ENCODE measurements around the gene EIF5A. TPM values are rescaled to one million over a fixed set of nuclear protein-coding genes. Genes with fewer than 3 reads are reported as not detected.

EIF5A gene
- total RNA-seq, 4 donors from 2014 or later, result 144 to 174 (median 153) TPM

DNA sequence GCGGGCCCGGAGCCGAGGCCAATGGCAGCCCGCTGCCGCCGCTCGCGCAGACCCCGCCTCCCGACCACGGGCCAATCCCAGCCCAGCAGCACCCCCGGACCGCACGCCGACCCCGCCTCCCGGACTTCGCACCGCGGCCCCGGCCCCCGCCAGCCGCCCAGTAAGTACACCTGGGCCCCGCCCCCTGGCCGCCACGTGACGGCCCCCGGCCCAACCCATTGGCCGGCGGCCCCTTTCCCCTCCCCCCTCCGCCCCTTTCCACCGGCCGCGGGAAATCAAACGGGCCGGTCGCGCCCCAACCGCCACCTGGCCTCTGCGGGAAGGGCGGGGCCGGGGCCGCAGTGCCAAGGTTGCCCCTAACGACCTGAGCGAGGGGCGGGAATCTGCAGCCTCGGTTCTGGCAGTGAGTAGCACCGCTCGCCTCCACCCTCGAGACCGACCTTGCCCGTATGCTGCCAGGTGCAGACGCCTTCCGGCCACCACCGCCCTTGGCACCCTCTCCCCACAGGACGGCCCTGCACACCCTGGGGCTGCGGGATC lies 12.7 kb upstream of the EIF5A start, which contains the start of gene YBX2:
Gene YBX2 (minus strand): TSS at position 26 of the 540 bp plus-strand sequence. CDS start 139 bp downstream, outside the sequence.
- TF ChIP-seq, protein P1, sequence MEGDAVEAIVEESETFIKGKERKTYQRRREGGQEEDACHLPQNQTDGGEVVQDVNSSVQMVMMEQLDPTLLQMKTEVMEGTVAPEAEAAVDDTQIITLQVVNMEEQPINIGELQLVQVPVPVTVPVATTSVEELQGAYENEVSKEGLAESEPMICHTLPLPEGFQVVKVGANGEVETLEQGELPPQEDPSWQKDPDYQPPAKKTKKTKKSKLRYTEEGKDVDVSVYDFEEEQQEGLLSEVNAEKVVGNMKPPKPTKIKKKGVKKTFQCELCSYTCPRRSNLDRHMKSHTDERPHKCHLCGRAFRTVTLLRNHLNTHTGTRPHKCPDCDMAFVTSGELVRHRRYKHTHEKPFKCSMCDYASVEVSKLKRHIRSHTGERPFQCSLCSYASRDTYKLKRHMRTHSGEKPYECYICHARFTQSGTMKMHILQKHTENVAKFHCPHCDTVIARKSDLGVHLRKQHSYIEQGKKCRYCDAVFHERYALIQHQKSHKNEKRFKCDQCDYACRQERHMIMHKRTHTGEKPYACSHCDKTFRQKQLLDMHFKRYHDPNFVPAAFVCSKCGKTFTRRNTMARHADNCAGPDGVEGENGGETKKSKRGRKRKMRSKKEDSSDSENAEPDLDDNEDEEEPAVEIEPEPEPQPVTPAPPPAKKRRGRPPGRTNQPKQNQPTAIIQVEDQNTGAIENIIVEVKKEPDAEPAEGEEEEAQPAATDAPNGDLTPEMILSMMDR (IDR thresholded peaks at IDR 0.05; ENCODE audit: low read depth), result no peak

DNA sequence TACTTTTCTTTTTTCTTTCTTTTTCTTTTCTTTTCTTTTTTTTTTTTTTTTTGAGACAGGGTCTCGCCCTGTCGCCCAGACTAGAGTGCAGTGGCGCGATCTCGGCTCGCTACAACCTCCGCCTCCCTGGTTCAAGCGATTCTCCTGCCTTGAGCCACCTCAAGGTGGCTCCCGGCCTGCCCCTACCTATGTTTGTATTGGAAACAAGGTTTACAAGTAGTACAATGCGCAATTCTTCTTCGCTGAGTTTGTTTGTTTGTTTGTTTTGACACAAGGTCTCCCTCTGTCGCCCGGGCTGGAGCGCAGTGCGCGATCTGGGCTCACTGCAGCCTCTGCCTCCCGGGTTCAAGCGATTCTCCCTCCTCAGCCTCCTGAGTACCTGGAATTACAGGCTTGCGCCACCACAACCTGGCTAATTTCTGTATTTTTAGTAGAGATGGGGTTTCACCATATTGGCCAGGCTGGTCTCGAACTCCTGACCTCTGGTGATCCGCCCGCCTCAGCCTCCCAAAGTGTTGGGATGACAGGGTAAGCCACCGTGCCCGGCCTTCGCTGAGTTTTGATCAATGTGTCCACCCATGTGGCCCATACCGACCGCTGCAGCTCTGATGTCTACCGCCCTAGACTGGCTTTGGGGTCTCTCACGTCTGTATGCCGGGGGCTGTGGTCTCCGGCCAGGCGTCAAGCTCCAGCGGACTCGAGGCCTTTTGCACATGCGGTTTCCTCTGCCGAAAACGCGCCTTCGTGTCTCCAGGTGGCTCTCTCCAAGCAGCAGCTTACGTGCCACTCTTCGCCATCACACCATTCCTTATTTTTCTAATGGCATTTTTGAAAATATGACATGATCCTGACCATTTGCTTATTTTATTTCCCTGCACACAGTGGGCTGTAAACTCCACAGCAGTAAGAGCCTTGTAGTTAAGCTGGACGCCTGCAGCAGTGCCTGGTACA lies 11.9 kb upstream of the EIF5A start:
- TF ChIP-seq, protein P1 (IDR thresholded peaks at IDR 0.05; ENCODE audit: low read depth), result no peak

DNA sequence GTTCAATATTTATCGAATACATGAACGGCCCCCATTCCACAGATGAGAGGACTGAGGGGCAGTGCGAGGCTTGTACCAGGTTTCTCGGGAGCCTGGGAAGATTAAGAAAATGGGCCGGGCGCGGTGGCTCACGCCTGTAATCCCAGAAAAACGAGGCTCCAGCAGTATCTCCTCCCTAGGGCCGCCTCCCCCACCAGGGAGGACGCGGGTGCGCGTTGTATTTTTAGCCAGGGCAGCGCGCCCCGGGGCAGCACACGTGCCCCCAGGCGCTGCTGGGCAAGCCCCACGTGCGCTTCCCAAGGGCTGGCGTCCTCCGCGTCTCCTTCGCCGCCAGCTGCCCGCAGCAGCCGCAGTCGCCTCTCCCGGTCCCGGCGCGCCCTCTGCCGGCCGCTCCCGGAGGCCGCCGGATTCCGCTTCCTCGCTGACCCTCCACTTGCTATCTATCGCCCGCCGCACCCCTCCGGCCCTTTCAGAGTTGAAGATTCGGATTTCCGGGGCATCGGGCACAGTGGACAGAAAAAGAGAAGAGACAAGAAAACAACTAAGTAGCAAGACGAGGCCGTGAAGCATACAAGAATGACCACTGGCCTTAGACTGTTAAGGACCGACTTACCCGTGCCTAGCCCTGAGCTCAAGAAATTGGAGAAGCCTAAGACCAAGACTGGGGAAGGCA lies 11.1 kb upstream of the EIF5A start:
- TF ChIP-seq, protein P1 (IDR thresholded peaks at IDR 0.05; ENCODE audit: low read depth), result no peak

DNA sequence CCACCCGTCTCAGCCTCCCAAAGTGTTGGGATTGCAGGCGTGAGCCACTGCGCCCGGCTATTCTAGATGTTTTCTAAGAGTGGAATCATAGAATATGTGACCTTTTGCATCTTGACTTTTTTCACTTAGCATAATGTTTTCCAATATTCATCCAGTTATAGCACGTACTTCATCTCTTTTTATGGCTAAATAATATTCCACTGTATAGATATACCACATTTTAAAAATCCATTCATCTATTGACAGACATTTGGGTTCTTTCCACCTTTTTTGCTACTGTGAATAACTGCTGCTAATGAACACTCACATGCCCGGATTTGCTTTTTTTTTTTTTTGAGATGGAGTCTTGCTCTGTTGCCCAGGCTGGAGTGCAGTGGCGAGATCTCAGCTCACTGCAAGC lies 3.2 kb upstream of the EIF5A start:
- TF ChIP-seq, protein P1 (IDR thresholded peaks at IDR 0.05; ENCODE audit: low read depth), result no peak

DNA sequence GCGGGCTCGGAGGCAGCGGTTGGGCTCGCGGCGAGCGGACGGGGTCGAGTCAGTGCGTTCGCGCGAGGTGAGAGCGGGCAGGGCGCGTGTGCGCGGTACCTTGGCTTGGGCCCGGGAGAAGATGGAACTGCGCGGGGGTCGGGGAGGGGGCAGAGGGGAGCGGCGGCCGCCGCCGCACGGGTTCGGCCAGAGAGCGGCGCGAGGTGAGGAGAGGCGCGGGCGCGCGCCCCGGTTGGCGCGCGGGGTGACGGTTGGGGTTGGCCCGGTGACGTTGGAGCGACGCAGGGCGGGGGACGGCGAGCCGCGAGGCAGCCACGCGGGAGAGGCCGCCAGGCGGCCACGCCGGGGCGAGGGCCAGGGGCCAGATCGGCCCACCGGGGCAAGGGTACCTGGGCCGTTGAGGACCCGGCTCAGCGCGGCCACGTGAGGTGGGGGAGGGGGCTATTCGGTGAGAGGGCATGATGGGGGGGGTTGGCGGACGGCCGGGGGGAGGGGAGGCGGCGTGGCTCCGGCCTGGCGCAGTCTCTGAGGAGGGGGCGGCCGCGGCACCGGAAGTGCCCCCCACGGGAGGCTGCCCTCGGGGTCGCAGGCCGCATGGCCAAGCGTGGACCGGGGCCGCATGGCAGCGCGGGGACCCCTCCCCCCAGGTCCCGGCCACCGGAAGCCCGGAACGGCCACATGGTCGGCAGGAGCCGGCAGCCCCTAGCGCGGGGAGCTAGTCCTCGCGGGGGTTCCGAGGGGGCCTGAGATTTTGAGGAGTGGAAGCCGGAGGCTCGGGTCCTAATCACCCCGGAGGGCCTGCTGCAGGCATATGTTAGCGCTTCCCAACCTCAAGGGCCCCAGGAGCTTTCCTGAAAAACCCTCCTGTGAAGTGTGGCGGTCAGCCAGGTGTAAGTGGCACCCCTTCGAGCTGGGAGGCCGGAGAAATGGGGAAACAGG lies 527 bp downstream of the EIF5A start:
- TF ChIP-seq, protein P1 (IDR thresholded peaks at IDR 0.05; ENCODE audit: low read depth), result no peak

DNA sequence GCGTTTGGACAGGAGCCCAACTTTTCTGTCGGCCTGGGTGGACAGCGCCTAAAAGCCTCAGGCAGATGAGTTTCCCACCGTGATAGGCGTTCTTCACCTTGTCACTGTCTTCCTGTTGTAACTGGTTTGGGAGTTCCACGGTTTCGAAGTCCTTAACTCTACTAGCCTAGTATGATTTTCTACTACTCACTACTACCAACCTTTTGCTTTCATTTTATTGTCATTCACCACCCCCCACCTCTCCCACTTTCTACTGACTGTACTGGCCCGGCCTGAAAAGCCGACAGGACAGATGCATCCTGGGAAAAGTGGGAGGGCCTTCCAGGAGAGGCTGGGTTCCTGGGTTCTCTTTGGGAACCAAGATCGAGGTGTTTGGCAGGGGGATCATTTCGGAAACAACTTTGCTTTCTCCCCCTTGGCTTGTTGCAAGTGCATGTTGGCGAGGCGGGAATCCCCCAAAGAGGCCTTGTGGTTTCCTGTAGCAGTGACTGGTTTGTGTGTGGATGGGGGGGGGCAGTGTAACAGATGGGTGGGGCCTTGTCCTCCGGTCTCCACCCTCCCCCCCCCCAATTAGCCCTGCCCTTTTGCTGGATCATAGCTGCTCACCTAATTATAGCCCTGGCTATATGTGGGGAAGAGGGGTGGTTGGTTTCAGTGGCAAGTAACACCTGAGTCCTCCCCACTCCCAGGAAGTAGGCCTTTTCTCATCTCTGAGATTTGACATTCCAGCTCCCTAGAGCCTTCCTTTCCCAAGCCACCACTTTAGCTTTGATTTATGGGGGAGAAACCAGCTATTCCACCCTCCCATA lies 1.4 kb downstream of the EIF5A start:
- TF ChIP-seq, protein P1 (IDR thresholded peaks at IDR 0.05; ENCODE audit: low read depth), result no peak

Data from subcutaneous adipose tissue (tissue), 4 donors.